ENCODE data around the gene ABCB8. TPM values are rescaled to one million over a fixed set of nuclear protein-coding genes. Genes with fewer than 3 reads are reported as not detected.

Gene ABCB8
- polyA plus RNA-seq, 4 donors, result 16.9 to 35.2 (median 21.1) TPM

- no peak for DNase-seq (ENCODE audit: low read depth in 4 of 4, low spot score in 3 of 4)
These were observed 40.0 kb downstream of the ABCB8 start for GRCh38 chr7:151068069-151068773.

GRCh38 chr7:151069841-151070573 is 41.8 kb downstream of the ABCB8 start:
- no peak for DNase-seq (ENCODE audit: low read depth in 4 of 4, low spot score in 3 of 4)

- no peak for DNase-seq (ENCODE audit: low read depth in 4 of 4, low spot score in 3 of 4)
These were observed 42.3 kb downstream of the ABCB8 start for GRCh38 chr7:151070574-151070960.

DNA sequence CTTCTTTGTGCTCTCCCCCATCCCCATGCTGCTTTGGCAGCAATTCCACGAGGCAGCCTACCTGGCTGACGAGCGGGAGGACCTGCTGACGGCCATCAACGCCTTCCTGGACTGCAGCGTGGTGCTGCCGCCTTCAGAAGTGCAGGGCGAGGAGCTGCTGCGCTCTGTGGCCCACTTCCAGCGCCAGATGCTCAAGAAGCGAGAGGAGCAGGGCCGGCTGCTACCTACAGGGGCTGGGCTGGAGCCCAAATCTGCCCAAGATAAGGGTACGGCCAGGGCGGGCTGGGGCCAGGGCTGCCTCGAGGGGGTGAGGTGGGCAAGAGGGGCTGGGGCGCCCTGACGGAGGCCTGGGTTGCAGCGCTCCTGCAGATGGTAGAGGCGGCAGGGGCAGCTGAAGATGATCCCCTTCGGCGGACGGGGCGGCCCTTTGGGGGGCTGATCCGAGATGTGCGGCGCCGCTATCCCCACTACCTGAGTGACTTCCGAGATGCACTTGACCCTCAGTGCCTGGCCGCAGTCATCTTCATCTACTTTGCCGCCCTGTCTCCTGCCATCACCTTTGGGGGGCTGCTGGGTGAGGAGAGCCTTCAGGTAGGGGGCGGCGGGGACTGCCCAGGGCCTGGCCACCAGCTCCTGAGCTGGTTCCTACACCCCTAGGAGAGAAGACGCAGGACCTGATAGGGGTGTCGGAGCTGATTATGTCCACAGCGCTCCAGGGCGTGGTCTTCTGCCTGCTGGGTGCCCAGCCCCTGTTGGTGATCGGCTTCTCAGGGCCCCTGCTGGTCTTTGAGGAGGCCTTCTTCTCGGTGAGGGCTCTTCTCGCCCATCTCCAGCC is 43.0 kb downstream of the ABCB8 start:
- no peak for DNase-seq (ENCODE audit: low read depth in 4 of 4, low spot score in 3 of 4)

DNA sequence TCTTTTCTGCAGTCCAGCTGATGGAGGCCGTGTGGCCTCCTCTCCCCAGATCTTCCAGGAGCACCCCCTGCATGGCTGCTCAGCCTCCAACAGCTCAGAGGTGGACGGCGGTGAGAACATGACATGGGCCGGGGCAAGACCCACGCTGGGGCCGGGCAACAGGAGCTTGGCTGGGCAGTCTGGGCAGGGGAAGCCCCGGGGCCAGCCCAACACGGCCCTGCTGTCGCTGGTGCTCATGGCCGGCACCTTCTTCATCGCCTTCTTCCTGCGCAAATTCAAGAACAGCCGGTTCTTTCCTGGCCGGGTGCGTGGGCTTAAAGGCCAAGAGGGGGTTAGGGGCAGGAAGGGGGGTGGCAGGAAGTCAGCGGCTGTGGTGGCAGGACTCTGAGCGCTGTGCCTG is 45.7 kb downstream of the ABCB8 start:
- DNase-seq (ENCODE audit: low read depth in 4 of 4, low spot score in 3 of 4), result no peak

DNA sequence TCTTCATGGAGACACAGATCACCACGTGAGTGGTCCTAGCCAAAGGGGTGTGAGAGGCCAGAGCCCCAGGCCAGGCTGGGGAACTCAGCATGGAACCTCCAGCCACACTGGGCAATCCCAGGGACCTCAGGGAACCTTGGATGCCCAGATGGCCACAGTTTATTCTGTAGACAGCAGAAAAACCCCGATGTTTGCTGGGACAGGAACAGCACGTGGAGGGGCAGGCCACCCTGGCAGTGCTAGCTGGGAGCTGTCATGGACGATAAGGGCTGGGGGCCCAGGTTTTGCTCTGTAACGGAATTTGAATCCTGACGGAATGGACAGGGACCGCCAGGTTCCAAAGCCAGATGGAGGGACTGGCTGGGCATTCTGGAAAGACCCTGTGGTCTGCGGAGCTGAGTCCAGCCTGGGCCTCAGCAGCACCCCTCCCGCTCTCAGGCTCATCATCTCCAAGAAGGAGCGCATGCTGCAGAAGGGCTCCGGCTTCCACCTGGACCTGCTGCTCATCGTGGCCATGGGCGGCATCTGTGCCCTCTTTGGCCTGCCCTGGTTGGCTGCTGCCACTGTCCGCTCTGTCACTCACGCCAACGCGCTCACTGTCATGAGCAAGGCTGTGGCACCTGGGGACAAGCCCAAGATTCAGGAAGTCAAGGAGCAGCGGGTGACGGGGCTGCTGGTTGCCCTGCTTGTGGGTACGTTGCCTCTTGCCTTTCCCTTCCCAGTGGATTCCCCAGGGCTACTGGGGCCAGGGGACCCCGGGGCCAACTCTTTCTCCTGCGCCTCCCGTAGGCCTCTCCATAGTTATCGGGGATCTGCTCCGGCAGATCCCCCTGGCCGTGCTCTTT is 46.8 kb downstream of the ABCB8 start:
- no peak for DNase-seq (ENCODE audit: low read depth in 4 of 4, low spot score in 3 of 4)

- DNase-seq (ENCODE audit: low read depth in 4 of 4, low spot score in 3 of 4), result no peak
These were observed 47.4 kb downstream of the ABCB8 start for GRCh38 chr7:151075662-151075971.

DNA sequence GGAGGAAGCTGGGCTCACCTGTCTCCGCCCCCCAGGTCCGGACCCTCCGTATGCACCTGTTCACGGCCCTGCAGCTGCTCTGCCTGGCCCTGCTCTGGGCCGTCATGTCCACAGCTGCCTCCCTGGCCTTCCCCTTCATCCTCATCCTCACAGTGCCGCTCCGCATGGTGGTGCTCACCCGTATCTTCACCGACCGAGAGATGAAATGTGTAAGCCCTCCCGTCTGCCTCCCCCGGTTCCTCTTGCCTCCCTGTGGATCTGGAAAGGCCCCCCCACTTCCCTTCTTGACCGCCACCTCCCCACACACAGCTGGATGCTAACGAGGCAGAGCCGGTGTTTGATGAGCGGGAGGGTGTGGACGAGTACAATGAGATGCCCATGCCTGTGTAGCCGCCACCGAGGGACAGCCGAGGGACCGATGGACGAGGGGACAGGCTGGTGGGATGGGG is 47.8 kb downstream of the ABCB8 start:
- DNase-seq (ENCODE audit: low read depth in 4 of 4, low spot score in 3 of 4), result no peak

DNA sequence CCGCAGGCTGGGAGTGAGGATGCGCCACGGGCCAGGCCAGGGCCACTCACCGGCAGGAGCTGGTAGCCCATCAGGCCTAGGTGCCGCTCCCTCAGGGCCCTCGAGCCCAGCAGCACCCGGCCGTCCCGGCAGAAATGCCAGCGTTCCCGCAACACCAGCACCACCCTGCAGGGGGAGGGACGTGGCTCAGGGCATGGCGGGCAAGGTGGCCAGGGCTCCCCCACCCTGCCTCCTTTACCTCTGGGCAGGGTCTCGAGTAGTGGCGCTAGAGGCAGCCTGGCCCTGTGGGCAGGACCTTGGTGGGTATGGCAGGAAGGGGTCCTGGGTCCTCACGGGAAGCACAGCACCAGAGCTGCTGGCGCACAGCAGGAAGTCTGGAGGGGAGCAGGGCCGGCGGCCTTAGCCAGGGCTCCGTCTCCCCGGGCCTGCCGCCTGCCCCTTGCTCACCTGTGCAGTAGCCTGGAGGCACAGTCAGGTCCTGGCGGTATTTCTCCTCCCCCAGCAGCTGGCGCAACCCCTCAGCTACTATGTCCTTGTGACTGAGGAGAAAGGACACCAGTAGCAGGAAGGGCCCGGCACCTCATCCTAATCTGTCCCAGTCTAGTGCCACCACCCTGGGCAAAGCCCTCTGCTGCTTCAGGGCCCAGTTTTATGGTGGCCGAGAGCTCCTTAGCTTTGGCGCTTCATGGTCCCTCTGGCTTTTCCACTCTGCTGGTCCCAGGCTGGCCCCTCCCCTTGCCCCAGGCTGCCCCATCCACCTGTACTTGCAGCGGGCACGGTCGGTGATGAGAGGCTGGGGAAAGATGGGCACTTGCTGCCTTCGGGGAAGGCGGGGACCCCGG is 48.8 kb downstream of the ABCB8 start:
- no peak for DNase-seq (ENCODE audit: low read depth in 4 of 4, low spot score in 3 of 4)

GRCh38 chr7:151077705-151078232 is 49.5 kb downstream of the ABCB8 start:
- DNase-seq (ENCODE audit: low read depth in 4 of 4, low spot score in 3 of 4), result no peak

- DNase-seq (ENCODE audit: low read depth in 4 of 4, low spot score in 3 of 4), result no peak
These were observed 50.2 kb downstream of the ABCB8 start for GRCh38 chr7:151078233-151079040.

GRCh38 chr7:151079199-151079910 is 51.1 kb downstream of the ABCB8 start:
- DNase-seq (ENCODE audit: low read depth in 4 of 4, low spot score in 3 of 4), result no peak

- DNase-seq (ENCODE audit: low read depth in 4 of 4, low spot score in 3 of 4), result no peak
These were observed 51.8 kb downstream of the ABCB8 start for GRCh38 chr7:151080067-151080521.

- DNase-seq (ENCODE audit: low read depth in 4 of 4, low spot score in 3 of 4), result peak in 3 of 4 donors; percentile 79 to 87 (median 82)
These were observed 52.4 kb downstream of the ABCB8 start, which contains the start of gene FASTK for GRCh38 chr7:151080522-151081169. Gene FASTK, minus strand, starts transcription at chr7:151080809. Its CDS starts 43 bp downstream, at chr7:151080766.

GRCh38 chr7:151081170-151082101 is 53.2 kb downstream of the ABCB8 start:
- no peak for DNase-seq (ENCODE audit: low read depth in 4 of 4, low spot score in 3 of 4)

All from left renal pelvis (tissue), 4 donors.